ENCODE data around the gene EDN3.

Gene EDN3

GRCh38 chr20:59308493-59309201, 8.2 kb downstream of the EDN3 start:
- no peak overlapping the region for H3K9ac ChIP-seq (ENCODE audit: low read length)
- H3K9me3 ChIP-seq (ENCODE audit: insufficient read depth, low read length) = no peaks in the 10 kb centered on the region
- TF ChIP-seq CTCF (IDR thresholded peaks at IDR 0.05; ENCODE audit: insufficient read depth, low read length, poor library complexity, severe bottlenecking) = no peak
- TF ChIP-seq EZH2phosphoT487 (conservative IDR thresholded peaks at IDR 0.05; ENCODE audit: low read length) = no peak
- H3K4me2 ChIP-seq (ENCODE audit: low read depth, low read length, poor library complexity, severe bottlenecking) = no peak overlapping the region
- H3K4me3 ChIP-seq (ENCODE audit: insufficient read depth, low read length, poor library complexity, severe bottlenecking) = no peak overlapping the region
- H3K27ac ChIP-seq (ENCODE audit: low read depth, low read length) = no peak overlapping the region
- no peaks in the 10 kb centered on the region for H3K36me3 ChIP-seq (ENCODE audit: low read length)
- no peaks in the 10 kb centered on the region for H3K79me2 ChIP-seq (ENCODE audit: insufficient read depth, low read length)
- no peaks in the 10 kb centered on the region for H3F3A ChIP-seq (ENCODE audit: insufficient read depth)
- 0 out of 2 replicates have a peak, but pooled peaks cover 5% of the 10 kb centered on the region for H3K27me3 ChIP-seq (ENCODE audit: low read length)
- no peaks in the 10 kb centered on the region for H3K9me2 ChIP-seq (replicated peaks; ENCODE audit: insufficient read depth, low read length)
- H2AFZ ChIP-seq (ENCODE audit: low read depth, low read length, severe bottlenecking) = no peak overlapping the region
- no peaks in the 10 kb centered on the region for H4K20me1 ChIP-seq (ENCODE audit: low read depth, low read length)

- no peaks in the 10 kb centered on the region for H3K79me2 ChIP-seq (ENCODE audit: insufficient read depth, low read length)
Measured at GRCh38 chr20:59309218-59309617, 8.8 kb downstream of the EDN3 start.

GRCh38 chr20:59314997-59315396, 14.6 kb downstream of the EDN3 start:
- Histone ChIP-seq H2AFZ (ENCODE audit: low read depth, low read length, severe bottlenecking) (no peak overlapping the region), H3K4me2 (ENCODE audit: low read depth, low read length, poor library complexity, severe bottlenecking) (no peak overlapping the region), H3K9me2 (replicated peaks; ENCODE audit: insufficient read depth, low read length) (no peaks in the 10 kb centered on the region), H3K79me2 (ENCODE audit: insufficient read depth, low read length) (no peaks in the 10 kb centered on the region), H3K27ac (ENCODE audit: low read depth, low read length) (no peak overlapping the region), H3F3A (ENCODE audit: insufficient read depth) (no peaks in the 10 kb centered on the region), H3K36me3 (ENCODE audit: low read length) (no peaks in the 10 kb centered on the region), H4K20me1 (ENCODE audit: low read depth, low read length) (no peaks in the 10 kb centered on the region), H3K4me3 (ENCODE audit: insufficient read depth, low read length, poor library complexity, severe bottlenecking) (no peak overlapping the region), H3K9ac (ENCODE audit: low read length) (no peak overlapping the region), H3K27me3 (ENCODE audit: low read length) (no peaks in the 10 kb centered on the region), H3K9me3 (ENCODE audit: insufficient read depth, low read length) (no peaks in the 10 kb centered on the region)
- no peak for TF ChIP-seq CTCF (IDR thresholded peaks at IDR 0.05; ENCODE audit: insufficient read depth, low read length, poor library complexity, severe bottlenecking)
- no peak for TF ChIP-seq EZH2phosphoT487 (conservative IDR thresholded peaks at IDR 0.05; ENCODE audit: low read length)

More at GRCh38 chr20:59309218-59309617, 8.8 kb downstream of the EDN3 start:
- Histone ChIP-seq H3K4me2 (ENCODE audit: low read depth, low read length, poor library complexity, severe bottlenecking) (no peak overlapping the region), H3K9ac (ENCODE audit: low read length) (no peak overlapping the region), H2AFZ (ENCODE audit: low read depth, low read length, severe bottlenecking) (no peak overlapping the region), H3K9me2 (replicated peaks; ENCODE audit: insufficient read depth, low read length) (no peaks in the 10 kb centered on the region), H3K27ac (ENCODE audit: low read depth, low read length) (no peak overlapping the region), H3K36me3 (ENCODE audit: low read length) (no peaks in the 10 kb centered on the region), H3K4me3 (ENCODE audit: insufficient read depth, low read length, poor library complexity, severe bottlenecking) (no peak overlapping the region), H4K20me1 (ENCODE audit: low read depth, low read length) (no peaks in the 10 kb centered on the region), H3K27me3 (ENCODE audit: low read length) (0 out of 2 replicates have a peak, but pooled peaks cover 5% of the 10 kb centered on the region), H3F3A (ENCODE audit: insufficient read depth) (no peaks in the 10 kb centered on the region), H3K9me3 (ENCODE audit: insufficient read depth, low read length) (no peaks in the 10 kb centered on the region)
- TF ChIP-seq EZH2phosphoT487 (conservative IDR thresholded peaks at IDR 0.05; ENCODE audit: low read length) (no peak), CTCF (IDR thresholded peaks at IDR 0.05; ENCODE audit: insufficient read depth, low read length, poor library complexity, severe bottlenecking) (no peak)
